HK-2 (cell line): ENCODE data around the gene TACR1.
A peak's percentile ranks its signal among the peaks of the same experiment; 100 is the strongest.
"Not testable (repeated sequence)": the region's sequence is repeated elsewhere in the genome, so short reads cannot be mapped to it uniquely, and the experiment has no call there.

Experiments used
- DNase-seq: peaks from one replicate; pipeline ENCODE4 v3.0.0-alpha.2; 2018; ENCODE audit not compliant: unreplicated experiment

The TACR1 gene

DNA sequence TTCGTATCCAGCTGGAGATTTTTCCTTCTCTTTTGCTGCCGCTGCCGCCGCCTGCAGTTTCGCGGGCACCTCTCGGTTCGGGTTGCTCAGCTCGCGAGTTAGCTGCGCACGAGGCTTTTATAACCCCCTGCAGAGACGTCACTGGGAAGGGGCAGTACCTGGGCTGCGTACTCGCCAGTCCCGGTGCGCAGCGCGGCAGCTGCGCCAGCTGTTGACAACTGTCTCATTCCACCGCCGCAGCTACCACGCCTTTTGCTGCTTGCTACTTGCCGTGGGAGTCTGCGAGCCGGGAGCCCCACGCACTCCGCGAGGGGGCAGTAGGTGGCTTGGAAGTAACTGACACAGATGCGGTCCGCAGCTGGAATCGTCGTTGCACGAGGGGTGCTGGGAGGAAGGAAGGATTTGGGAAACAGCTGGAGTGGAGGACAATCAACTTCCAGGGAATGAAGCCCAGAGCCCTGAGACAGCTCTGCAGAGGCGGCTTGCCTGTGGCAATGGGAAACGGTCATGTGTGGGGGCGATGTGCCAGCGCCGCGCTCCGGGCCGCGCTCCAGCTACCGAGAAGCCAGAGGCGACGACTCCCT lies at the start of gene TACR1:
TSS of gene TACR1 (minus strand) at position 93 of the 584 bp plus-strand sequence. CDS start 586 bp downstream, outside the sequence.
- DNase-seq = peak; percentile 36

DNA sequence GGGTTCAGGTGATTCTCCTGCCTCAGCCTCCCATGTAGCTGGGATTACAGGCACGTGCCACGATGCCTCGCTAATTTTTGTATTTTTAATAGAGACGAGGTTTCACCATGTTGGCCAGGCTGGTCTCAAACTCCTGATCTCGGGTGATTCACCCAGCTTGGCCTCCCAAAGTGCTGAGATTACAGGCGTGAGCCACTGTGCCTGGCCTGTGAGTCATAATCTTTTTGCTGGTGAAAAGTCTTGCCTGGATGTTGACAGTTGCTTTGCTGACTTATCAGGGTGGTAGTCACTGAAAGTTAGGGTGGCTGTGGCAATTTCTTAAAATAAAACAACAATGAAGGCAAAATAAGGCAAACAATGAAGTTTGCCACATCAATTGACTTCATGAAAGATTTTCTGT lies 49.3 kb upstream of the TACR1 start:
- not testable (repeated sequence) for DNase-seq

DNA sequence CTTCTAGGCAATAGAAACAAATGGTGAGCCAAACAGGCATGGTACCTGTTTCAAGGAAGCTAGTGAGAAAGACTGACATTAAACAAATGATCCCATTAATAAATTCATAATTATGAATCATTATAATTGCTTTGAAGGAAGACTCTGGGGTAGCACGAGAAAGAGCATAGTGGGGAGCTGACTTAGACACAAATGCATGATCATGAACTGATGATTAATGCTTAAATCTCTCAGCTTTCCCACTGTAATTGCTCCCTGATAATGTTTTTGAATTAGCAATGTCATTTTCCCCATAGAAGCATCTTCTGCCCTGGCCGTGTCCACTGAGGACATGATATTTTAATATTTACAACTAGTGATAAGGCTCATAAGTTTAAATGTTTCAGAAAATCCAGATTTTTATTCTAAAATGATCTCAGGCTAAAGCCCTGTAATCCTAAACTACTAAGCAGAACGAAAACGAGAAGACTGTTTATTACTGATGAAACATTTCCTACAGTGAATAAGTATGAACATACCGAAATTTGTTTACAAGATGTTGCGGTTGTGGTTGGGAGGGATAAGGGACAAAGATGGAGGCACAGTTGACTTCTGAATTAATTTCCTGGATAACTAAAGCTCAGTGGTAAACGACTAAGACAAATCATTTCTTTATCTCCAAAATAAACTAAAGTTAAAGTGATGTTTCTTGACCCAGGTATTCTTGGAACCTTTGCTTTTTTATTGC lies 47.3 kb upstream of the TACR1 start:
- no peak for DNase-seq

DNA sequence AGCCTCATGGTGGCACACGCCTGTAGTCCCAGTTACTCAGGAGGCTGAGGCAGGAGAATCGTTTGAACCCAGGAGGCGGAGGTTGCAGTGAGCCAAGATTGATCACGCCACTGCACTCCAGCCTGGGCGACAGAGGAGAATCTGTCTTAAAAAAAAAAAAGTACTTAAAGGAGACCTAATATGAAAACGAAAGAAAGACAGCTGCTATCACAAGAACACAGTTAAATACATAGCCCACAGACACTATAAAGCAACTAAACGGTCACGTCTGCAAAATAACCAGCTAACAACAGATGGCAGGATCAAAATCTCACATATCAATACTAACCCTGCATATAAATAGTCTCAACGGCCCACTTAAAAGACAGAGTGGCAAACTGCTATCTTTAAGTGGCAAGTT lies 43.9 kb upstream of the TACR1 start:
- no peak for DNase-seq

- no peak for DNase-seq
Measured at GRCh38 chr2:75241696-75242095, 42.4 kb upstream of the TACR1 start.

GRCh38 chr2:75238670-75239330 lies 39.5 kb upstream of the TACR1 start:
- DNase-seq = no peak

- no peak for DNase-seq
Measured at GRCh38 chr2:75237296-75237695, 38.0 kb upstream of the TACR1 start.

DNA sequence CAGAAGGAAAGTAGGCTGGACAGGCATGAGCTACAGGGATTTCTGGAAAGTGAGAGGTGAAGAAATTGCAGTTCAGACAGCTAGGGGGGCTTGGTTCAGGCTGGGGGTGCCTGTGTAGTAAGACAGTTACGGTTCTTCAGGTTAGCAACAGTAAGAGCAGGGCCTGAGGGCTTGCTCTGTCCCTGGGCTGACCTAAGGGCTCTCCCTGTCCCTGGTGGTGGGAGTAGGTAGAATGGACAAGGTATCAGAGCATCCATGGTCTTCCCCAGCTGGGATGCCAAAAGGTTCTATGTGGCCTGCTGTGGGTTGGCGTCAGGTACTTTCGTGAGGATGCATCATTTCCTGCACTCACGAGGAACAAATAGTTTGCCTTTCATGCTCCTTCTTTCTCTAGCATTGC lies 34.6 kb upstream of the TACR1 start:
- DNase-seq = no peak

- DNase-seq = no peak
Measured at GRCh38 chr2:75226617-75227016, 27.3 kb upstream of the TACR1 start.

DNA sequence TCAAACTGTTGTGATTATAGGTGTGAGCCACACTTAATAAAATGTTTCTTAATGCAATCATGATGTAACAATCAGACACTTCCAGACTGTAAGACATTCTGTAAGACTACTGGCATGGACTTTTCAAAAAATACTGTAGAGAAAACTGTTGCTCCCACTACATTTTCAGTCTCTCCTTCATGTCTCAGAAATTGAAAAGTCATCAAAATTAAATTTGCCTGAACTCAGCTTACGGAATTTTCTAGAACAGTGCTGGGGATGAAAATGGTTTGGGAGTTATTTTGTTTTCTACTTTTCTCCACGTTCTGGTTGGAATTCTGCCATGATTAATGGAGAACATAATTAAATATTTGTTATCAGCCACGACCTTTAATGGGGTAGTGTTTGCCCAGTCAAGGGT lies 26.8 kb upstream of the TACR1 start:
- DNase-seq = no peak

GRCh38 chr2:75224636-75225094 lies 25.3 kb upstream of the TACR1 start:
- no peak for DNase-seq

- no peak for DNase-seq
Measured at GRCh38 chr2:75222527-75222926, 23.2 kb upstream of the TACR1 start.

DNA sequence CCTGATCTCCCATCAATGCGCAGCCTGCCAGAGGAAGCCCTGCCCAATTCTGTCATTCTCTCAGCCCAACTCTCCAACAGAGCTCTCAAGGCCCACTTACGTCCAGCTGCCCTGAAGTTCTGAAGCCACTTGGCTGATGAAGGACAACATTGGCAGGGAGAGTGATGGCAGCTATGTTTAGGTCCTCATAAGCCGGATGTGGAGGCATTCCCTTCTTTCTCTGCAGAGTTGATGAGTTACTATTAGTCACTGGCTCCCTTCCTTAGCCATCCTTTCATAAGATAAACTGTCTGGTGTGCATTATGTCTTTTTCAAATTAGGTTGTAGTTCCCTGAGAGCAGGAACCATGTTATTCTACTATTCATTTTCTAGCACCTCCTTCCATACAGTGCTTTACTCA lies 22.5 kb upstream of the TACR1 start:
- DNase-seq = no peak

- not testable (repeated sequence) for DNase-seq
Measured at GRCh38 chr2:75219213-75219612, 19.9 kb upstream of the TACR1 start.

GRCh38 chr2:75211266-75211770 lies 12.0 kb upstream of the TACR1 start:
- DNase-seq = no peak

DNA sequence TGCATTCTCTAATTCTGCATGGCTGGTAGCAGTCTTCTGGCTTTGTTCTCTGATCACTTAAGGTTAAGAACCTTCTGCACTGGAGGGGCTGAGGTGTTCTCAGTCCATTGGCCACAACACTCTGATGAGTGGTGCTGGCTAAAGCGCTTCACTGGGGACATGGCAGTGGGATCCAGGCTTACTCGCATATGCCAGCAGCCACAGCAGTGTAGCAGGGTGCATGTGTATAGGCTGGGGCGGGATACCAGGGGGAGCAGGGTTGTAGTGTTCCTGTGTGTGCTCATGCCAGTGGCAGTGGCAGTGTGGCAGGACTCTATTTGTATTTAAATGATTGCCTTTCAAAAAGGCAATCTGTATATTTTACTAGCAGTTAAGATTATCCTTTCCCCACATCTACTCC lies 11.1 kb upstream of the TACR1 start:
- no peak for DNase-seq

GRCh38 chr2:75208738-75209137 lies 9.4 kb upstream of the TACR1 start:
- no peak for DNase-seq

GRCh38 chr2:75204833-75205232 lies 5.5 kb upstream of the TACR1 start:
- DNase-seq = no peak

GRCh38 chr2:75202359-75202758 lies 3.0 kb upstream of the TACR1 start:
- no peak for DNase-seq

DNA sequence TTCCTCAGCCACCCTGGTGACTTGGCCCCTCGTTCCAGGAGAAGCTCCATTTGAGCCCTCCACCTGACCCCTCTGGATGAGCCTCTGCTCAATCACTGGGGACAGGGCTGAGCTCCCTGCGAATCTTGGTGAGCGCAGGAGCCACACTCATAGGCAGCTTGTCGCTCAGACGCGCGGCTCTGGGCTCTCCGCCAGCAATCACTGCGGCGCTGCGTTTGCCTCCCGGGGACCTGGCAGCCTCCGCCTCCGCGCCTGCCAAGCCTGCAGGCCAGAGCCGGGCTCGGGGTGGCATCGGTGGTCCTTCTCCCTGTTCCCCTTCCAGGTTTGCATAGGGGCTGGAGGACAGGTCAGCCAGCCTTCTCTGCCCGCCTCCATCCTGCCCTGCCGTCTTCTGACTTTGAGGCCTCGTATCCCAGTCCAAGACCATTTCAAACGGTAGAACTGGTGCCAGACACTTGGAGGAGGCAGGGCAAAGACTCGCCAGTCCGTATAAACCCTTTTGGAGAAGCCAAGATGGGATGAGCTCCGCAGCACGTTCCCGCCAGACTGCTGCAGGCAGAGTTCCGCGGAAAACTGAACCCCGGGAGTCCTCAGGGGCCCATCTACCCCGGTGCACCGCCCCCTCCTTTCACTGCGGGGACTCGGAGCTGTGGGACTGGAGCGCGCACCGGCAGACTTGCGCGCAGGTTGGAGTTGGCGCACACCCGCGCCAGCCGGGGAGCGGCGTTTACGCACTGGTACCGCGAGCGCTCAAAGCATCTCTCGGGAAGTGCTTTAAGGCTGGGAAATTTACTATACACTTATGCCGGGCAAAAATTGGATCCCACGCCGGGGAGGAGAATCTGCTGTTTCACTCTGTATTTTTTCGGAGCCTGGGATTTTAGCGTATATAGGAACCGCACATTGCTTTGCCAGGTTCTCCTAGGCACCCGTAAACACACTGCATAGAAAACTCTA lies 1.1 kb upstream of the TACR1 start:
- DNase-seq = peak; percentile 40

GRCh38 chr2:75195076-75195691 lies 4.1 kb downstream of the TACR1 start:
- no peak for DNase-seq
